KMS-11 (cell line): ENCODE data around the gene SP3.
A peak's percentile ranks its signal among the peaks of the same experiment; 100 is the strongest.
"Not testable (repeated sequence)": the region's sequence is repeated elsewhere in the genome, so short reads cannot be mapped to it uniquely, and the experiment has no call there.

Source experiments
- H2AFZ ChIP-seq: fragments of 200-600 bp; sonication (generic); 2 replicates; pipeline ENCODE4 v1.6.1; 2016; ENCODE audit warnings: antibody characterized with exemption, mixed run types, low read depth
- H3K27ac ChIP-seq: fragments of 200-600 bp; sonication (generic); 2 replicates; pipeline ENCODE4 v1.6.1; 2016; ENCODE audit warnings: mild to moderate bottlenecking, mixed run types
- H3K27me3 ChIP-seq: fragments of 200-600 bp; sonication (generic); 2 replicates; pipeline ENCODE4 v1.6.1; 2017; ENCODE audit warnings: mild to moderate bottlenecking, low read depth, mixed run types, moderate library complexity; ENCODE audit not compliant: insufficient read depth
- H3K36me3 ChIP-seq: fragments of 200-600 bp; sonication (generic); 2 replicates; pipeline ENCODE4 v1.6.1; 2017; ENCODE audit warnings: mild to moderate bottlenecking, mixed run types; ENCODE audit not compliant: insufficient read depth
- H3K4me1 ChIP-seq: fragments of 200-600 bp; sonication (generic); 2 replicates; pipeline ENCODE4 v1.6.1; 2016; ENCODE audit warnings: mild to moderate bottlenecking, low read depth, mixed run types; ENCODE audit not compliant: poor library complexity, severe bottlenecking
- H3K4me2 ChIP-seq: fragments of 200-600 bp; sonication (generic); 2 replicates; pipeline ENCODE4 v1.7.0; 2016; ENCODE audit warnings: mild to moderate bottlenecking, mixed run types
- H3K4me3 ChIP-seq: fragments of 200-600 bp; sonication (generic); IDR thresholded peaks from 2 replicates; pipeline ENCODE4 v1.6.1; 2017; ENCODE audit warnings: low read depth, low read length, mixed read lengths; ENCODE audit not compliant: insufficient read depth
- H3K79me2 ChIP-seq: fragments of 200-600 bp; sonication (generic); 2 replicates; pipeline ENCODE4 v1.6.1; 2016; ENCODE audit warnings: low read depth, mixed run types; ENCODE audit not compliant: insufficient read depth
- H3K9ac ChIP-seq: fragments of 200-600 bp; sonication (generic); 2 replicates; pipeline ENCODE4 v1.6.1; 2016; ENCODE audit warnings: mild to moderate bottlenecking, mixed run types
- H4K20me1 ChIP-seq: fragments of 200-600 bp; sonication (generic); 2 replicates; pipeline ENCODE4 v1.6.1; 2016; ENCODE audit warnings: mild to moderate bottlenecking, mixed run types; ENCODE audit not compliant: insufficient read depth
- TF ChIP-seq, protein P1 (sequence below): fragments of 200-600 bp; sonication (generic); conservative IDR thresholded peaks from 2 replicates; pipeline ENCODE4 v1.6.1; 2017; ENCODE audit warnings: low read depth, mild to moderate bottlenecking, antibody characterized with exemption, low read length, moderate library complexity, mixed read lengths

Gene SP3

DNA sequence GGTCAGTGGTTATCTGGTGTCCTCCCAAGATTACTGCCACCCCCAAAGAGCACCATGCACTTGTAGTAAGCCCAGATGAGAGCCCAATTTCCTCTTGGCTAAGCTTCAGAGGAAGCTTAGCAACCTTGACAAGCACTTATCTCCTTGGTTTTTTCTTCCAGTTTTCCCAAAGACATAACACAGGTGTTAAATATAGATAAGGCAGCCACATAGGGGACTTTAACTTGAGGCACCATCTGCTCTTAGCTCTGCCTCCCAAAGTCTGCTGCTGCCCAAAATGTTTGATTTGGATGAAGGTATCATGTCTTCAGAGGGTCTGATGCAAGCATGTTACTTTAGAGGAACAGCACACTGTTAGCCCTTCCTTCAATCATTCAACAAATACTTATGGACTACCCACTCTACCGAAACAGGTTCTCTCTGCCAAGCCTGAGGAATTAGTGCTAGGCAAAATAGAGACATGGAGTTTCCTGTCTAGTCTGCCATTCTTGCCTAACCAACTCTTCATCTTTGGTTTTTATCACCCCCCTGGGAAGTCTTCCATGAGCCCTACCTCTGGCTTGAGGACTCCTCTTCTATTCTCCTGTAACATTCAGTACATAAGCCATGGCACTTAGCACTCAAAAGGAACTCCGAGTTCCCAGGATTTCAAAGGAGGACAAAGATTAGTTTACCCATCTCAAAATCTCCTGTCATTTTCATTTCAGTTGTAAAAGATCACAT, 73.7 kb downstream of the SP3 start:
- no peak overlapping the region for H2AFZ ChIP-seq

GRCh38 chr2:173889464-173889863, 75.7 kb downstream of the SP3 start:
- not testable (repeated sequence) for H3K36me3 ChIP-seq, H4K20me1 ChIP-seq, H3K79me2 ChIP-seq, H3K27ac ChIP-seq, H3K9ac ChIP-seq, H2AFZ ChIP-seq, H3K4me1 ChIP-seq, H3K27me3 ChIP-seq, H3K4me3 ChIP-seq, H3K4me2 ChIP-seq

More for the DNA sequence above, 73.7 kb downstream of the SP3 start:
- Histone ChIP-seq H3K27ac (no peak overlapping the region), H3K4me2 (no peak overlapping the region), H3K4me3 (no peak overlapping the region), H3K36me3 (no peaks in the 10 kb centered on the region), H3K9ac (no peak overlapping the region), H3K4me1 (no peaks in the 10 kb centered on the region), H3K79me2 (no peaks in the 10 kb centered on the region), H4K20me1 (no peaks in the 10 kb centered on the region), H3K27me3 (no peaks in the 10 kb centered on the region)
- TF ChIP-seq, protein P1, sequence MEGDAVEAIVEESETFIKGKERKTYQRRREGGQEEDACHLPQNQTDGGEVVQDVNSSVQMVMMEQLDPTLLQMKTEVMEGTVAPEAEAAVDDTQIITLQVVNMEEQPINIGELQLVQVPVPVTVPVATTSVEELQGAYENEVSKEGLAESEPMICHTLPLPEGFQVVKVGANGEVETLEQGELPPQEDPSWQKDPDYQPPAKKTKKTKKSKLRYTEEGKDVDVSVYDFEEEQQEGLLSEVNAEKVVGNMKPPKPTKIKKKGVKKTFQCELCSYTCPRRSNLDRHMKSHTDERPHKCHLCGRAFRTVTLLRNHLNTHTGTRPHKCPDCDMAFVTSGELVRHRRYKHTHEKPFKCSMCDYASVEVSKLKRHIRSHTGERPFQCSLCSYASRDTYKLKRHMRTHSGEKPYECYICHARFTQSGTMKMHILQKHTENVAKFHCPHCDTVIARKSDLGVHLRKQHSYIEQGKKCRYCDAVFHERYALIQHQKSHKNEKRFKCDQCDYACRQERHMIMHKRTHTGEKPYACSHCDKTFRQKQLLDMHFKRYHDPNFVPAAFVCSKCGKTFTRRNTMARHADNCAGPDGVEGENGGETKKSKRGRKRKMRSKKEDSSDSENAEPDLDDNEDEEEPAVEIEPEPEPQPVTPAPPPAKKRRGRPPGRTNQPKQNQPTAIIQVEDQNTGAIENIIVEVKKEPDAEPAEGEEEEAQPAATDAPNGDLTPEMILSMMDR, result no peak

- Histone ChIP-seq H3K27me3 (no peaks in the 10 kb centered on the region), H3K9ac (no peak overlapping the region), H3K4me2 (no peak overlapping the region), H3K4me3 (no peak overlapping the region), H2AFZ (no peak overlapping the region), H3K79me2 (no peaks in the 10 kb centered on the region), H4K20me1 (no peaks in the 10 kb centered on the region), H3K27ac (no peak overlapping the region), H3K4me1 (no peaks in the 10 kb centered on the region), H3K36me3 (no peaks in the 10 kb centered on the region)
- TF ChIP-seq, protein P1, result no peak
Measured at GRCh38 chr2:173886613-173887012, 78.6 kb downstream of the SP3 start.

- Histone ChIP-seq H3K27ac (no peak overlapping the region), H3K4me2 (no peak overlapping the region)
Measured at GRCh38 chr2:173884025-173884802, 81.0 kb downstream of the SP3 start.

More at GRCh38 chr2:173884025-173884802, 81.0 kb downstream of the SP3 start:
- Histone ChIP-seq H3K27me3 (no peaks in the 10 kb centered on the region), H2AFZ (no peak overlapping the region), H3K4me3 (no peak overlapping the region), H3K9ac (no peak overlapping the region), H4K20me1 (no peaks in the 10 kb centered on the region), H3K4me1 (no peaks in the 10 kb centered on the region), H3K79me2 (no peaks in the 10 kb centered on the region), H3K36me3 (no peaks in the 10 kb centered on the region)
- TF ChIP-seq, protein P1, result 0 out of 2 replicates have a peak, but pooled peaks have one; percentile 42
